K562 (cell line): Measurements from ENCODE around the gene RGS3. TPM values are rescaled to one million over a fixed set of nuclear protein-coding genes. Genes with fewer than 3 reads are reported as not detected.

Experiments
- ATAC-seq: fragments of 200-7000 bp; cut with Tn5 transposase; 3 replicates; pipeline ENCODE4 v1.9.1; 2020; ENCODE audit warnings: moderate library complexity
- BruUV-seq: library from RNA; stranded (reverse); fragments of 400-500 nt; replicated peaks from 2 replicates; lab custom pipeline; 2021; lab: Mats Ljungman, UMichigan
- CTCF ChIA-PET: fragments of 300-600 bp; formaldehyde crosslinking; extraction: SDS; loops from one replicate; lab custom pipeline; 2021; ENCODE audit warnings: low intra/inter-chr PET ratio; lab: Yijun Ruan, JAX
- POLR2A ChIA-PET: fragments of 300-600, 350-650 bp; sonication (Branson Sonifier 250); formaldehyde crosslinking; extraction: SDS; loops from one replicate; lab custom pipeline; 2021; ENCODE audit warnings: antibody characterized with exemption, inconsistent platforms; lab: Yijun Ruan, JAX
- DNase-seq, 4 experiments: peaks; one replicate each; pipeline versions ENCODE4 v3.0.0 to v3.0.0-alpha.2; 2011 to 2018; ENCODE audit warnings: low spot score in 3 of 4, mixed read lengths in 3 of 4; ENCODE audit errors: extremely low read depth in 1 of 4
- FAIRE-seq: peaks from 2 replicates; lab custom pipeline; 2011; peaks lifted over from hg19 to GRCh38; lab: Jason Lieb, UNC
- H2AFZ ChIP-seq: 2 replicates; pipeline ENCODE4 v1.6.0; 2011; ENCODE audit warnings: low read depth, low read length, control low read depth, inconsistent platforms
- H3K27ac ChIP-seq: fragments of 200-600 bp; 3 replicates; pipeline ENCODE4 v1.8.0; 2011; ENCODE audit warnings: low read depth, mild to moderate bottlenecking, control low read depth, inconsistent platforms, low read length, moderate library complexity, mixed read lengths; ENCODE audit errors: extremely low read depth
- H3K27me3 ChIP-seq, 2 experiments: fragments of 300-600 bp in 1 of 2; 2 replicates in 1 of 2; 3 replicates in 1 of 2; pipeline versions ENCODE4 v1.6.0 to v1.8.0; 2011; ENCODE audit warnings: inconsistent platforms in 2 of 2, low read length in 2 of 2, mild to moderate bottlenecking in 1 of 2, mixed read lengths in 1 of 2, moderate library complexity in 1 of 2; ENCODE audit not compliant: control insufficient read depth in 2 of 2, insufficient read depth in 2 of 2
- H3K36me3 ChIP-seq: fragments of 300-600 bp; 3 replicates; pipeline ENCODE4 v1.8.0; 2011; ENCODE audit warnings: mild to moderate bottlenecking, low read length, inconsistent platforms; ENCODE audit not compliant: control insufficient read depth, insufficient read depth
- H3K4me1 ChIP-seq, 2 experiments: fragments of 200-600 bp in 1 of 2; replicated peaks in 1 of 2; 2 replicates in 1 of 2; 3 replicates in 1 of 2; pipeline versions ENCODE4 v1.5.1 to v1.8.0; 2011; ENCODE audit warnings: inconsistent platforms in 2 of 2, low read length in 2 of 2, mild to moderate bottlenecking in 1 of 2, mixed read lengths in 1 of 2, moderate library complexity in 1 of 2; ENCODE audit not compliant: control insufficient read depth in 2 of 2, insufficient read depth in 2 of 2
- H3K4me2 ChIP-seq: 2 replicates; pipeline ENCODE4 v1.6.1; 2011; ENCODE audit warnings: low read length, control low read depth, inconsistent platforms, mixed read lengths; ENCODE audit not compliant: insufficient read depth
- H3K4me3 ChIP-seq: fragments of 200-600 bp; sonication (generic), shearing (Covaris generic); 2 replicates; pipeline ENCODE4 v1.5.1; 2016; ENCODE audit warnings: control low read depth, inconsistent platforms
- H3K79me2 ChIP-seq: fragments of 200-600 bp; 3 replicates; pipeline ENCODE4 v1.8.0; 2011; ENCODE audit warnings: low read length, inconsistent platforms; ENCODE audit not compliant: control insufficient read depth, insufficient read depth
- H3K9ac ChIP-seq, 2 experiments: 2 replicates each; pipeline versions ENCODE4 v1.6.0 to v1.6.1; 2011; ENCODE audit warnings: low read depth in 2 of 2, low read length in 2 of 2, control low read depth in 1 of 2, inconsistent platforms in 1 of 2, mild to moderate bottlenecking in 1 of 2, mixed read lengths in 1 of 2; ENCODE audit not compliant: insufficient read depth in 1 of 2
- H3K9me1 ChIP-seq: one replicate; pipeline ENCODE4 v1.6.0; 2011; ENCODE audit warnings: inconsistent platforms, mild to moderate bottlenecking, low read length, moderate library complexity; ENCODE audit not compliant: control insufficient read depth, insufficient read depth
- H3K9me3 ChIP-seq: replicated peaks from 2 replicates; pipeline ENCODE4 v1.5.1; 2011; ENCODE audit warnings: low read depth, low read length, inconsistent platforms; ENCODE audit not compliant: control insufficient read depth, insufficient read depth
- H4K20me1 ChIP-seq: replicated peaks from 2 replicates; pipeline ENCODE4 v1.6.1; 2011; ENCODE audit warnings: low read length, inconsistent platforms, mixed read lengths; ENCODE audit not compliant: control insufficient read depth, insufficient read depth
- CTBP1 ChIP-seq: fragments of 450-650 bp; IDR thresholded peaks from 2 replicates; pipeline ENCODE4 v1.6.1; 2016; ENCODE audit warnings: borderline replicate concordance
- JUN ChIP-seq, 2 experiments: sonication (generic) in 1 of 2; formaldehyde crosslinking in 1 of 2; IDR thresholded peaks; 2 replicates each; pipeline versions ENCODE4 v1.6.1 to v1.8.0; 2012 to 2022; ENCODE audit warnings: borderline replicate concordance in 2 of 2, mild to moderate bottlenecking in 2 of 2, improper control_type of control experiment in 1 of 2, low read depth in 1 of 2, low read length in 1 of 2, missing genetic modification reagents in 1 of 2
- KDM5B ChIP-seq: fragments of 200-600 bp; sonication (generic); IDR thresholded peaks from 2 replicates; pipeline ENCODE4 v1.6.1; 2012; ENCODE audit warnings: low read depth, mild to moderate bottlenecking, moderate library complexity, low read length, control low read depth, inconsistent platforms; ENCODE audit not compliant: insufficient replicate concordance
- RAD51 ChIP-seq: fragments of 450-650 bp; IDR thresholded peaks from 2 replicates; pipeline ENCODE4 v1.7.1; 2016; ENCODE audit warnings: low read depth, mild to moderate bottlenecking, borderline replicate concordance
- RBM17 ChIP-seq: fragments of 200-400 bp; formaldehyde crosslinking; IDR thresholded peaks from 2 replicates; pipeline ENCODE4 v1.6.1; 2017; ENCODE audit warnings: low read depth, mild to moderate bottlenecking, low read length, borderline replicate concordance
- USF2 ChIP-seq: sonication (generic); formaldehyde crosslinking; IDR thresholded peaks from 2 replicates; pipeline ENCODE4 v1.5.0; 2020; ENCODE audit warnings: missing genetic modification reagents
- WGBS: fragments of 100-300 bp; shearing (Covaris generic); methylation state at CpG from one replicate; pipeline ENCODE4 v1.1.6; 2016; ENCODE audit warnings: low coverage, mixed read lengths; ENCODE audit not compliant: insufficient coverage; ENCODE audit errors: missing lambda C conversion rate; 5-methylcytosine and 5-hydroxymethylcytosine counted together
- in situ Hi-C: fragments of 300-500 bp; cut with MboI; formaldehyde crosslinking; loops from 4 replicates; pipeline ENCODE4 v1.15.0; 2018; ENCODE audit warnings: inconsistent platforms, mixed read lengths
- intact Hi-C: fragments of 100-400 bp; cut with micrococcal nuclease; formaldehyde crosslinking; loops from 2 replicates; pipeline ENCODE4 v1.14.2; 2022
- polyA plus RNA-seq, 8 experiments: library from polyadenylated mRNA; depleted of rRNA in 4 of 8; stranded (reverse) in 5 of 8; unstranded in 3 of 8; fragments of >200 nt; fragmentation: Nextera tagmentation in 2 of 8; fragmentation: Illumina TruSeq in 1 of 8; extraction: Ambion mirVana in 2 of 8; extraction: Trizol in 1 of 8; gene quantifications; 2 replicates each; pipeline versions ENCODE4 v1.2.1 to v1.2.3, GENCODE V29; 2011 to 2014; ENCODE audit warnings: inconsistent platforms in 1 of 8, missing spikeins in 1 of 8
- total RNA-seq, 7 experiments: library from RNA; depleted of rRNA in 6 of 7; stranded (reverse); fragments of >200 nt in 6 of 7; fragmentation: Illumina TruSeq in 2 of 7; extraction: Trizol in 2 of 7; gene quantifications; 2 replicates each; pipeline versions ENCODE4 v1.2.1 to v1.2.3, GENCODE V29; 2011 to 2021; ENCODE audit warnings: low replicate concordance in 1 of 7

The RGS3 gene
- total and polyA plus RNA-seq, 9 of the 15 experiments (the other 6 are each of a cell fraction or from before 2014, with no cell fraction given), result 0.08 to 2.9 (median 0.95) TPM

GRCh38 chr9:113636165-113636564 lies 172.6 kb downstream of the RGS3 start (continued):
- TF ChIP-seq KDM5B, result no peak
- no peak for TF ChIP-seq JUN (IDR thresholded peaks at IDR 0.05; ENCODE audit: borderline replicate concordance, low read depth, low read length)
- no peak for TF ChIP-seq JUN (CRISPR knock-in tag; IDR thresholded peaks at IDR 0.05; ENCODE audit: borderline replicate concordance)

GRCh38 chr9:113636693-113637092 lies 173.2 kb downstream of the RGS3 start:
- no peaks in the 10 kb centered on the region; a peak in 1 of 5 replicates for H3K4me1 ChIP-seq
- H4K20me1 ChIP-seq, result no peaks in the 10 kb centered on the region
- no peak overlapping the region for H3K4me2 ChIP-seq
- no peaks in the 10 kb centered on the region for H3K79me2 ChIP-seq
- H3K9ac ChIP-seq, result no peak overlapping the region
- no peaks in the 10 kb centered on the region for H3K9me1 ChIP-seq
- no peak overlapping the region for H3K4me3 ChIP-seq
- ATAC-seq, result no peak
- H3K27ac ChIP-seq, result no peak overlapping the region
- ChIA-PET POLR2A (interaction anchor here (0.7 to 1.4 kb wide), 2 partner anchors 24 to 87 kb away, joined by 3 to 5 read pairs; no protein-coding TSS in a partner anchor), CTCF (no interaction called here)
- no peak for DNase-seq
- H3K27me3 ChIP-seq, result peaks cover 8 to 64% of the 10 kb centered on the region in 2 experiments; a peak in 3 of 5 replicates
- WGBS, result 0% methylated on average over 6 of the region's 6 CpGs
- TF ChIP-seq CTBP1, result no peak
- 0 out of 2 replicates have a peak, but pooled peaks have one; percentile 19 for TF ChIP-seq RAD51
- TF ChIP-seq USF2 (CRISPR knock-in tag), result peak; percentile 68
- TF ChIP-seq RBM17, result no peak
- FAIRE-seq, result no peak
- H2AFZ ChIP-seq, result no peak overlapping the region
- H3K36me3 ChIP-seq, result no peaks in the 10 kb centered on the region
- intact Hi-C loops (no loop called here), in situ Hi-C loops (no loop called here)
- no peaks in the 10 kb centered on the region for H3K9me3 ChIP-seq
- no TSS peak for BruUV-seq
